IMR-90 (cell line): Measurements from ENCODE around the gene STOM. TPM values are rescaled to one million over a fixed set of nuclear protein-coding genes. Genes with fewer than 3 reads are reported as not detected.

Experiments
- ATAC-seq: fragments of 200-7000 bp; cut with Tn5 transposase; 2 replicates; pipeline ENCODE4 v1.9.1; 2020; ENCODE audit warnings: low read depth, mild to moderate bottlenecking, moderate library complexity
- BruUV-seq: library from RNA; stranded (reverse); fragments of 400-500 nt; replicated peaks from 2 replicates; lab custom pipeline; 2021; lab: Mats Ljungman, UMichigan
- CTCF ChIA-PET: fragments of 300-600 bp; formaldehyde crosslinking; extraction: SDS; loops from one replicate; lab custom pipeline; 2021; ENCODE audit warnings: antibody characterized with exemption; lab: Yijun Ruan, JAX
- POLR2A ChIA-PET: fragments of 300-600 bp; sonication (Branson Sonifier 250); formaldehyde crosslinking; loops from one replicate; lab custom pipeline; 2022; ENCODE audit warnings: antibody characterized with exemption; ENCODE audit not compliant: unreplicated experiment; lab: Charles Lee
- DNase-seq: peaks from one replicate; pipeline ENCODE4 v3.0.0; 2013
- H2AFZ ChIP-seq: replicated peaks from 2 replicates; pipeline ENCODE3; 2013; ENCODE audit warnings: low read length, mild to moderate bottlenecking; ENCODE audit not compliant: poor library complexity
- H2AK5ac ChIP-seq: 2 replicates; pipeline ENCODE4 v1.6.1; 2013; ENCODE audit warnings: low read depth, low read length, inconsistent platforms
- H2AK9ac ChIP-seq: replicated peaks from 2 replicates; pipeline ENCODE3; 2013; ENCODE audit warnings: mild to moderate bottlenecking, low read depth, low read length, moderate library complexity; ENCODE audit not compliant: poor library complexity
- H2BK120ac ChIP-seq: 2 replicates; pipeline ENCODE4 v1.6.1; 2013; ENCODE audit warnings: low read depth, low read length, inconsistent platforms
- H2BK15ac ChIP-seq: 3 replicates; pipeline ENCODE4 v1.6.1; 2013; ENCODE audit warnings: low read depth, low read length, inconsistent platforms
- H2BK20ac ChIP-seq: 2 replicates; pipeline ENCODE4 v1.6.1; 2013; ENCODE audit warnings: low read depth, mild to moderate bottlenecking, inconsistent platforms, low read length, moderate library complexity
- H2BK5ac ChIP-seq: 2 replicates; pipeline ENCODE4 v1.6.1; 2013; ENCODE audit warnings: mild to moderate bottlenecking, low read depth, low read length, inconsistent platforms; ENCODE audit not compliant: poor library complexity, severe bottlenecking
- H3K14ac ChIP-seq: replicated peaks from 2 replicates; pipeline ENCODE4 v1.6.1; 2013; ENCODE audit warnings: low read depth, low read length, inconsistent platforms
- H3K18ac ChIP-seq: 2 replicates; pipeline ENCODE4 v1.6.1; 2013; ENCODE audit warnings: low read depth, low read length, control low read depth
- H3K23ac ChIP-seq: 2 replicates; pipeline ENCODE4 v1.6.1; 2013; ENCODE audit warnings: low read depth, low read length, inconsistent platforms
- H3K27ac ChIP-seq: 2 replicates; pipeline ENCODE4 v1.5.1; 2013; ENCODE audit warnings: mild to moderate bottlenecking, control low read depth, low read length; ENCODE audit not compliant: insufficient read depth
- H3K27me3 ChIP-seq: 2 replicates; pipeline ENCODE4 v1.6.1; 2013; ENCODE audit warnings: low read length; ENCODE audit not compliant: control insufficient read depth, insufficient read depth
- H3K36me3 ChIP-seq: 2 replicates; pipeline ENCODE4 v1.6.1; 2013; ENCODE audit warnings: low read length, mixed read lengths; ENCODE audit not compliant: control insufficient read depth, insufficient read depth
- H3K4ac ChIP-seq: 2 replicates; pipeline ENCODE4 v1.6.1; 2013; ENCODE audit warnings: low read depth, low read length, inconsistent platforms
- H3K4me1 ChIP-seq: 2 replicates; pipeline ENCODE4 v1.6.1; 2013; ENCODE audit warnings: low read length, mixed read lengths; ENCODE audit not compliant: control insufficient read depth, insufficient read depth
- H3K4me2 ChIP-seq: 2 replicates; pipeline ENCODE4 v1.6.1; 2013; ENCODE audit warnings: low read depth, mild to moderate bottlenecking, control low read depth, low read length, moderate library complexity
- H3K4me3 ChIP-seq: 2 replicates; pipeline ENCODE4 v1.5.1; 2013; ENCODE audit warnings: low read depth, mild to moderate bottlenecking, control low read depth, low read length, moderate library complexity; ENCODE audit not compliant: insufficient read depth
- H3K56ac ChIP-seq: 2 replicates; pipeline ENCODE4 v1.6.1; 2013; ENCODE audit warnings: low read length, inconsistent platforms; ENCODE audit not compliant: insufficient read depth; ENCODE audit errors: extremely low read depth
- H3K79me1 ChIP-seq, 2 experiments: 2 replicates each; pipeline ENCODE4 v1.6.1; 2013; ENCODE audit warnings: low read length in 2 of 2, inconsistent platforms in 1 of 2, low read depth in 1 of 2
- H3K9ac ChIP-seq: 2 replicates; pipeline ENCODE4 v1.6.1; 2013; ENCODE audit warnings: low read depth, low read length, control low read depth
- H3K9me1 ChIP-seq: 2 replicates; pipeline ENCODE4 v1.6.1; 2013; ENCODE audit warnings: low read length, inconsistent platforms; ENCODE audit not compliant: insufficient read depth
- H3K9me3 ChIP-seq: 2 replicates; pipeline ENCODE4 v1.6.1; 2013; ENCODE audit warnings: low read length; ENCODE audit not compliant: control insufficient read depth, insufficient read depth
- H4K20me1 ChIP-seq: 2 replicates; pipeline ENCODE4 v1.6.1; 2013; ENCODE audit warnings: low read length, inconsistent platforms; ENCODE audit not compliant: insufficient read depth
- H4K5ac ChIP-seq: 2 replicates; pipeline ENCODE4 v1.6.1; 2013; ENCODE audit warnings: mild to moderate bottlenecking, low read depth, low read length, control low read depth
- H4K8ac ChIP-seq, 2 experiments: 2 replicates each; pipeline ENCODE4 v1.6.1; 2013; ENCODE audit warnings: low read depth in 2 of 2, low read length in 2 of 2, control low read depth in 1 of 2, inconsistent platforms in 1 of 2
- H4K91ac ChIP-seq: 2 replicates; pipeline ENCODE4 v1.6.1; 2013; ENCODE audit warnings: low read depth, low read length, inconsistent platforms; ENCODE audit not compliant: insufficient read depth
- BHLHE40 ChIP-seq: fragments of 150-350 bp; IDR thresholded peaks from 2 replicates; pipeline ENCODE4 v1.6.1; 2016; ENCODE audit warnings: mild to moderate bottlenecking, low read depth, low read length
- ELK1 ChIP-seq: fragments of 150-350 bp; IDR thresholded peaks from 2 replicates; pipeline ENCODE4 v1.6.1; 2016; ENCODE audit warnings: low read depth, mild to moderate bottlenecking, low read length, moderate library complexity, borderline replicate concordance
- FOS ChIP-seq: fragments of 150-350 bp; IDR thresholded peaks from 2 replicates; pipeline ENCODE4 v1.6.1; 2016; ENCODE audit warnings: low read depth, low read length
- MAFK ChIP-seq: IDR thresholded peaks from 2 replicates; pipeline ENCODE4 v1.6.1; 2012; ENCODE audit warnings: low read depth, low read length, improper control_type of control experiment
- MXI1 ChIP-seq: IDR thresholded peaks from 2 replicates; pipeline ENCODE4 v1.6.1; 2012; ENCODE audit warnings: low read depth, mild to moderate bottlenecking, low read length, moderate library complexity, borderline replicate concordance
- NFE2L2 ChIP-seq: fragments of 150-350 bp; IDR thresholded peaks from 2 replicates; pipeline ENCODE4 v1.6.1; 2016; ENCODE audit warnings: low read depth, mild to moderate bottlenecking, low read length
- POLR2A ChIP-seq: IDR thresholded peaks from 2 replicates; pipeline ENCODE4 v1.6.1; 2012; ENCODE audit warnings: mild to moderate bottlenecking, low read depth, low read length
- RFX5 ChIP-seq: IDR thresholded peaks from 2 replicates; pipeline ENCODE4 v1.8.0; 2012; ENCODE audit warnings: low read depth, mild to moderate bottlenecking, low read length, moderate library complexity
- USF2 ChIP-seq: fragments of 150-350 bp; IDR thresholded peaks from 2 replicates; pipeline ENCODE4 v1.6.1; 2017; ENCODE audit warnings: mild to moderate bottlenecking, antibody characterized with exemption, low read length, low read depth
- WGBS, 2 experiments: methylation state at CpG; one replicate each; pipeline versions ENCODE4 v1.1.5 to v1.1.7; 2013; ENCODE audit warnings: missing lambda C conversion rate in 2 of 2; ENCODE audit not compliant: insufficient read length in 1 of 2; ENCODE audit errors: extremely low coverage in 2 of 2; 5-methylcytosine and 5-hydroxymethylcytosine counted together
- dilution Hi-C: fragments of 300-500 bp; cut with HindIII; formaldehyde crosslinking; loops from one replicate; pipeline ENCODE4 v1.14.3; 2018; ENCODE audit warnings: low sequenced_read_pairs; ENCODE audit not compliant: unreplicated experiment
- in situ Hi-C: fragments of 300-500 bp; cut with MboI; formaldehyde crosslinking; loops from 3 replicates; pipeline ENCODE4 v1.14.3; 2019; ENCODE audit warnings: low sequenced_read_pairs, inconsistent platforms, mixed read lengths
- intact Hi-C: fragments of 100-400 bp; cut with micrococcal nuclease; formaldehyde crosslinking; loops from 2 replicates; pipeline ENCODE4 v1.10.0; 2022
- polyA plus RNA-seq, 3 experiments: library from polyadenylated mRNA; depleted of rRNA; stranded (reverse); fragments of >200 nt; gene quantifications; 2 replicates each; pipeline ENCODE4 v1.2.3, GENCODE V29; 2012; ENCODE audit warnings: low replicate concordance in 1 of 3
- total RNA-seq: library from RNA; depleted of rRNA; stranded (reverse); fragments of >200 nt; gene quantifications from 2 replicates; pipeline ENCODE4 v1.2.3, GENCODE V29; 2012

The STOM gene
- total and polyA plus RNA-seq, 2 of the 4 experiments (the other 2 are of a cell fraction): 78.4 to 84.8 TPM

- dilution Hi-C loops (no loop called here), in situ Hi-C loops (loop anchor here (5.0 kb wide), 1 partner anchor 76 kb away; no protein-coding TSS in a partner anchor), intact Hi-C loops (loop anchor here (2.0 kb wide), 1 partner anchor 42 kb away; no protein-coding TSS in a partner anchor)
- no CpG with 5 or more reads among the region's 10 CpGs for WGBS, 2 experiments
- peak overlapping the region; percentile 63; the same call in 1 of the 2 replicates for H3K23ac ChIP-seq
- H3K9me3 ChIP-seq: no peaks in the 10 kb centered on the region
- no peak for ATAC-seq
- no peaks in the 10 kb centered on the region for H3K27me3 ChIP-seq
- peaks cover 13% of the 10 kb centered on the region for H3K4me1 ChIP-seq
- H2AK9ac ChIP-seq: peak overlapping the region; percentile 83
- H3K27ac ChIP-seq: peak overlapping the region; percentile 48
- peak overlapping the region; percentile 82 for H2BK120ac ChIP-seq
- peak overlapping the region; percentile 82 for H4K5ac ChIP-seq
- H3K9me1 ChIP-seq: peaks cover 27% of the 10 kb centered on the region
- peak overlapping the region; percentile 88 for H3K4ac ChIP-seq
- peak overlapping the region; percentile 65; the same call in 1 of the 2 replicates for H3K14ac ChIP-seq
- H3K18ac ChIP-seq: peak overlapping the region; percentile 64
- peak overlapping the region; percentile 94 for H2AK5ac ChIP-seq
- no peaks in the 10 kb centered on the region for H4K20me1 ChIP-seq
- DNase-seq: no peak
- no peak overlapping the region for H2AFZ ChIP-seq
- H2BK5ac ChIP-seq: peak overlapping the region; percentile 87
- BruUV-seq: no TSS peak
- peak overlapping the region; percentile 55 to 70 for H4K8ac ChIP-seq
- TF ChIP-seq POLR2A (no peak), NFE2L2 (no peak), ELK1 (no peak), MXI1 (no peak), RFX5 (no peak), MAFK (no peak), USF2 (no peak), BHLHE40 (no peak), FOS (no peak)
- peaks cover 69% of the 10 kb centered on the region for H3K36me3 ChIP-seq
- peak overlapping the region; percentile 45 for H2BK20ac ChIP-seq
- peaks cover 15 to 42% of the 10 kb centered on the region in 2 experiments for H3K79me1 ChIP-seq
- no peak overlapping the region; the same call in 1 of the 2 replicates for H3K56ac ChIP-seq
- H3K4me2 ChIP-seq: no peak overlapping the region
- H2BK15ac ChIP-seq: peak overlapping the region; percentile 87; the same call in 2 of the 3 replicates
- ChIA-PET CTCF (interaction anchor here (0.6 to 2.4 kb wide), 9 partner anchors 10 to 119 kb away, joined by 3 to 26 read pairs (median 7); no protein-coding TSS in a partner anchor), POLR2A (interaction anchor here (0.6 kb wide), 1 partner anchor 18 kb away, joined by 3 read pairs; no protein-coding TSS in a partner anchor)
- peak overlapping the region; percentile 85 for H4K91ac ChIP-seq
- H3K9ac ChIP-seq: no peak overlapping the region
- H3K4me3 ChIP-seq: no peak overlapping the region
Observed at GRCh38 chr9:121321016-121321503, 49.0 kb downstream of the STOM start.
